Diencephalon (tissue), 1 donor: ENCODE data around the gene GALNT16. TPM values are rescaled to one million over a fixed set of nuclear protein-coding genes. Genes with fewer than 3 reads are reported as not detected.

Source experiments
- total RNA-seq: library from RNA; depleted of rRNA; stranded (reverse); fragments of >200 nt; gene quantifications from one replicate; pipeline ENCODE4 v1.2.3, GENCODE V29; 2014

Gene GALNT16
- total RNA-seq = 16.1 TPM

DNA sequence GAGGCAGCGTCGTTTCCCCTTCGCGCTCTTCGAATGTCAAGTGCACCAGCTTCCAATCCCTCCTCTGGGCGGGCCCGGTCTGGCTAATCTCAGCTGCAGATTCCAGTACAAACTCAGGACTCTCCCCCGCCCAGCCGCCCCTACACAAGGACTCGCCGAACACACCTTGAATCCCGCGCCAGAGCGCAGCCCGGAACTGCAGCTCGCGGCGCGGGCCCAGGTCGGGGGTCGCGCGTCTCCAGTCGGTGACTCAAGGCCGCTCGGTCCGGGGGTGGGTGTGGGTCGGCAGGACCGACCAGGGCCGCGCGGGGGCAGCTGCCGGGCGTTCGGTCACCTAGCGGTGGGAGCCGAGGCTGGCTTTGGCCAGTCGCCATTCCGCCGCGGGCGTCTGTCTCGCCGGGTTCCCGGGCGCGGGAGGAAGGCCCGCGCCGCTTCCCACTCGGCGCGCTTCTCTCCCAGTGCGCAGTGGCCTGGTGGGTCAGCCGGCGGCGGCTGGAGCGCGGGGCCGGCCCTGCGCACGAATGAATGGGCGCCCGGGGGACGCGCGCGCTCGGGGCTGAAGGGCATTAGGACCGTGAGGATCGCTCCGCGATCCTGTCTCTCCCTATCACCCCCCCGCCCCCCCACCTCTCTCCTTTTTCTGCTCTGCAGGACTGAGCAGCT, at the start of gene GALNT16:
Gene GALNT16 (plus strand): TSS at position 632 of the 663 bp plus-strand sequence. CDS start 133 bp downstream, outside the sequence.

DNA sequence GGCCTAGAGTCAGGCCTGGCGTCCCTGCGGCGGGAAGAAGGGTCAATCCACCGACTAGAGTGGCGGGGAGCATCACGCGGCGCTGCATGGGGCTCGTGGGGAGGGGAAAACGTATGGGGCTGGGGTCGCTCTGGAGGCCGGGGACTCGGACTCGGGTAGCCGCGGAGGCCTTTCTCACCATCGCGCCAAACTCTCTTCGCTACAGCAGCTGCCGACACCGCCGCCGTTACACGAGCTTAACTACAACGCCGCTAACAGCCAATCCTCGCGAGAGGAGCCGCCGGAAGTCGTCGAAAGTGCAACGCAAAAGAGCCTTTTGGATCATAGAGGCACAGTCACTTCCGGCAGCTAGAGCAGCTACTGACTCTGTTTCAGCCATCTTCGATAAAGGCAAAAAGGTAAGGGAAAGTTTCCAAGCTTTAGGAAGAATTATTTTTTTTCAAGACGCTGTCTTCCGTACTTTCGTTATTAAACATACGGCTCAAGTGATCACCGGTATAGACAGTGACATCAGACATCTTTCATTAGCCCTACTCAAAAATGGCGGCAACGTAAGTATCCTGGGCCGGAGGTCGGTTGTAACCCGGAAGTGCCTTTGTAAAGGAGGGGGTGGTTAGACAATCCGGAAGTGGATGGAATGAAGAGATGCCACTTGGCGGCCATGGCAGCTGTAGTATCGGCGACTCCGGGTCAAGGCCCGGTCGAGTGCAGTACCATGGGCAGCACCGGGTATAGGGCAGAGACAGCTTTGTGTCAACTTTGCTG, 138.3 kb downstream of the GALNT16 start, which contains the start of the genes ERH and SLC39A9:
Gene ERH (minus strand): TSS at position 247 of the 765 bp plus-strand sequence. CDS start 66 bp downstream, at position 181.
Gene SLC39A9 (plus strand): TSS at position 640 of the 765 bp plus-strand sequence. CDS start 678 bp downstream, outside the sequence.

Other genes starting within 250 kb of the GALNT16 start
- 33.7 TPM for gene DCAF5, start 107.0 kb upstream of the GALNT16 start, total RNA-seq
- 38.5 TPM for gene EXD2, start 68.7 kb upstream of the GALNT16 start, total RNA-seq
- gene ERH, start 138.1 kb downstream of the GALNT16 start, total RNA-seq = 121 TPM
- 121 TPM for gene SLC39A9, start 138.5 kb downstream of the GALNT16 start, total RNA-seq
- gene PLEKHD1, start 224.6 kb downstream of the GALNT16 start, total RNA-seq = 0.23 TPM